HG03432 (cell line): ENCODE data around the gene ZNF574.

ENCODE experiments used
- ATAC-seq: cut with Tn5 transposase; IDR thresholded peaks from one replicate; pipeline ENCODE4 v1.9.1; 2021; ENCODE audit warnings: mild to moderate bottlenecking, moderate library complexity; ENCODE audit not compliant: unreplicated experiment

ZNF574 gene

DNA sequence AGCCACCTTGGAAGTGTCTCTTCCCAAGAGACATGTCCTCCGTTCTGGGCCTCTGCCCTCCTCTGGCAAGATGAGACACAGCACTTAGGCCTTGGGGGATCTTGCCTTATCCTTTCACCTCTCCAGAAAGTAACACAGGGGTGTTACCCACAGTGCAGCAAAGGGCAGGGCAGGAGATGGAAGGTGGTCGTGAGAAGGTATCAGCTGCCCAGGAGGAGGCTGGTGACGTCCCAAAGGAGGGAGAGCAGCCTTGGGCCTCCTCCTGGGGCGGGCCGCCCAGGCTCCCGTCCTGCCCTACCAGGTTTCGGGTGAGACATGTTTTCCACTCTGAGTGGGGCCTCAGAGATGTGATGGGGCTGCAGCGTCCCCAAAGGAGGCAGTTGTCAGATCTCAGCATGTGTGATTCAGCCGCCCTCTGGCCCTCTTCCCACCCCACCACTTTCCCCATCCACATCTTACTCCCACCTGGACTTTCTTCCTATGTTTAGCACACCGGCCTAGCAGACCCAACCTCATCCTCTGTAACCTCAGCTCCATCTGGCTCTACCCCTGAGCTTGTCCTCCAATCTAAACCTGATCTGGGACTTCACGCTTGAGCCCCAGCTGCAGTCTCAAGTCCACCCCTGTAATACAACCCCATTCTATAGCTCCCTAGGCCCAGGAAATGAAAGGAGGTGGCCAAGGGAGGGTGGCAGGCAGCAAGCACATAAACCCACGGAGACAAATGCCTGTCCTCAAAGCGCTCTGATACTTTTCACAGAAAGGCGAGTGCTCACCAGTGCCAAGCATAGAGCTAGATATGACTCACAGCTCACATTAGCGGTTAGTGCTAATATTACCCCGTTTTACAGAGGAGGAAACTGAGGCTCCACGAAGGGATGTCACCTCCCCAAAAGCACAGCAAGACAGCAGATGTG lies 47.0 kb downstream of the ZNF574 start:
- ATAC-seq = no peak

DNA sequence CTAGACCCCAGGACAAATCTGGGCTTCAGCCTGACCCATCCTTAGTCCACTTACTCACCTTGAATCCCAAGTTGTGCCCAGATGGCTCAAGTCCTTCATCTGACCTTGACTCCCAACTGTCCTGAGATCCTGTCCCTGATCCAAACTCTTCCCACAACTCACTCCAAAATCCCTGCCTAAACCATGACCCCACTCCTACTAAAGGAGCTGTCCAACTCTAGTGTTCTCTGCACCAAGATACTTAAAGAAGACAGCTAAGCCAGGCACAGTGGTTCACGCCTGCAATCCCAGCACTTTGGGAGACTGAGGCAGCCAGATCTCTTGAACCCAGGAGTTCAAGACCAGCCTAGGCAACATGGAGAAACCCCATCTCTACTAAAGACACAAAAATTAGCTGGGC lies 47.8 kb downstream of the ZNF574 start:
- ATAC-seq = no peak

DNA sequence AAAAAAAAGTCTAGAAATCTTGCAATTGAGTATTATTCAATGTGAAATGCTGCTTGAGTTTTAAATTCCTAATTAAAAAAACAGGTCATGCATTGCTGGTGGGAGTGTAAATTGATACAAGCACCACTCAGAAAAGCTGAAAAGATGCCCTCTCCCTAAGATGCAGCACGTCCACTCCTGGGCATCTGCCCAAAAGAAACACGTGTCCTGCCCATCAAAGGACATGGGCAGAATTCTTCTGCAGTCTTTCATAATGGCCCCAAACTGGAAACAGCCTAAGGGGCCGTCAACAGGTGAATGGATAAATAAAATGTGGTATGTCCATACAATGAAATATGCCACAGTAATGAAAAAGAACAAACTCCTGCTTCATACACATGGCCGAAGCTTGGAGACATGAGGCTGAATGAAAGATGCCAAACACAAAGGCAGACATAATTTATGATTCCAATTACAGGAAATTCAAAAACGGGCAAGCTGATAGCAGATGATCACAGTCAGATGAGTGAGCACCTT lies 48.5 kb downstream of the ZNF574 start:
- ATAC-seq = no peak

DNA sequence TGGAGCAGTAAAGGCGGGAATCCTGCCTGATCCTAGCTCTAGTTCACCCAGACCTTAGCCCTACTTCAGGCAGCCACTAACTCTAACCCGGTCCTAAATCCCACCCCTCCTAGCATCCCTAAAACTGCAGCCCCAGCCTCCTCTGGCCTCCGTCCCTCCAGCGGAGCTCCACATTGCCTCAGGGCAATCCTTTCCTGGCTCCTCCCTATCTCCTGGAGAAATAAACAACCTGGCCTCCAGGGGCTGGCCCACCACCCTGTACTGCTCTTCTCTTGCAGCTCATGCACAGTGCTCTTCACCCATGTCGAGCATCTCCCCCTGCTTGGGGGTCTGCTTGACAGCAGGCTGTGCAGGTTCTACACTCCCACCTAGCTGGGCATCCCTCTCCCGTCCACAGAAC lies 49.6 kb downstream of the ZNF574 start:
- no peak for ATAC-seq

DNA sequence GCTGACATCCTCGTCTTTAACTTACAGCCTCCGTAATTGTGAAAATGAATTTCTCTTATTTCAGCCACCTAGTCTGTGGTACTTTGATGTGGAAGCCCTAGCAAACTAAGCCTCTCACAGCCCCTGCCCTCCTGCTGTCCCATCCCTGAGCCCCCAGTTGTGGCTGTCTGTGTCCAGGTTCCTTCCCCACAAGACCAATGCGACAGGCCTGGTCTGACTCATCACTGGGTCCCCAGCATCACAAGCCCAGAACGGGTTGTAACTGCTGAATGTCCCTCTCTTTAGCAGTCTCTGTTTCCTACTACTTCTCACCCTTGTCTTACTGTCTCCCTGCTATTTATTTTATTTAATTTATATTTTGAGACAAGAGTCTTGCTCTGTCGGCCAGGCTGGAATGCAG lies 50.6 kb downstream of the ZNF574 start:
- ATAC-seq = no peak

DNA sequence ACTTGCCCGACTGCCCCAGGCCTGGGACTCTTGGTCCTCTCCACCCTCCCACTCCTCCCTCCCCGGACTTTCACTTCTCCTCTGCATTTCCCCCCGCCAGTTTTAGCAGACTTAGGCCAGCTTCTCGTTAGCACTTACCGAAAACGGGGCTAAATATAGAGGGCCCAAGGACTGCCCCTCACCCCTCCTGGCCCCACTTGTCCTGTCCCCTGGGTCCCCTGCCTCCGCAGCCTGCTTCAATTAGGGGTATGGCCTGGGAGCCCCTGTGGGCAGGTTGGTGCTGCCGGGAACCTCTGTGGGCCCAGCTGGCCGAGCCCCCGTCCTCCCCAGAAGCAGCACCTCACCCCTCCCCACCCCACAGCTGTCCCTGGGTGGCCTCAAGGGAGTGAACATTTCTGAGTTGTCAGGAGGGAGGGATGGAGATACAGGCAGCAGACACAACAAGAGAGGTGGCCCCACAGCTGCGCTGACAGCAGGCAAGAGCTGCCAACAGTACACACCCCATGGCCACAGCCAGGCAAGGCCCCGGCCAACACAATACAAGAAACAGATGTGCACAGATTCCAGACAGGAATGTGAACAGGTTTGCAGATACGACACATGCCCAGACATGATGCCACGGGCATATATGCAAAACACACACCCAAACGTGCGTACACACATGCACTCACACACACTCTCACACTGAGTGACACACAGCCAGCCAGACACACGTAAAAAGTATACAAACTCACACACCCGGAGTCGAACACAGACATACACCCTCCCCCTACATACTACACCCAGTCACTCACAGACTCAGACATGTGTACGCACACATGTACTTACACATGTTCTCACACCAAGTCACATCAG lies 53.7 kb downstream of the ZNF574 start:
- peak; percentile 64 for ATAC-seq

DNA sequence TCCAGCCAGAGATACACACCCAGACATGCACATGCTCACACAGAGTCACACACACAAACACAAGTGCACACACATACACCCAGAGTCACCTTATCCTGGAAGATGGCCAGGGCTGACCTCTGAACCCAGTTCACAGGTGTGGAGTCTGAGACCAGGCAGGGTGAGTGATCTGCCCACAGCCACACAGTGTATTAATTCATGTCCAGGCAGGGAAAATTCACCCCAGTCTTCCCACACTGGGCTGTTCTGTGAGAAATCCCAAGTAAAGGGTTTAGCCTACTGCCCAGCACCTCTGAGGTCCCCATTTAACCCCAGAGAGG lies 54.2 kb downstream of the ZNF574 start:
- no peak for ATAC-seq
